Erythroblast (primary cell): ENCODE results near the gene PAQR4.

Experiments
- GATA1 ChIP-seq: IDR thresholded peaks from 2 replicates; pipeline ENCODE4 v1.6.1; 2011; ENCODE audit warnings: low read depth, mild to moderate bottlenecking, control low read depth, low read length, moderate library complexity
- POLR2A ChIP-seq: IDR thresholded peaks from 2 replicates; pipeline ENCODE4 v1.6.1; 2011; ENCODE audit warnings: mild to moderate bottlenecking, low read length

- TF ChIP-seq POLR2A (no peak), GATA1 (no peak)
Observed at GRCh38 chr16:3021449-3022207, 52.5 kb downstream of the PAQR4 start.
